Stomach smooth muscle (tissue), 2 donors: ENCODE measurements around the gene CCDC66.

ENCODE experiments used
- H3K27ac ChIP-seq: one replicate; pipeline ENCODE4 v1.7.0; 2013; ENCODE audit warnings: mild to moderate bottlenecking, low read length, inconsistent platforms
- H3K27me3 ChIP-seq, 2 donors: one replicate each; pipeline ENCODE4 v1.7.0; 2013; ENCODE audit warnings: low read length in 2 of 2; ENCODE audit not compliant: insufficient read depth in 2 of 2, control insufficient read depth in 1 of 2
- H3K36me3 ChIP-seq, 2 donors: one replicate each; pipeline ENCODE4 v1.7.0; 2013; ENCODE audit warnings: low read length in 2 of 2; ENCODE audit not compliant: control insufficient read depth in 2 of 2, insufficient read depth in 2 of 2
- H3K4me1 ChIP-seq: one replicate; pipeline ENCODE4 v1.7.0; 2013; ENCODE audit warnings: low read length; ENCODE audit not compliant: control insufficient read depth, insufficient read depth
- H3K4me3 ChIP-seq, 2 donors: one replicate each; pipeline ENCODE4 v1.7.0; 2013; ENCODE audit warnings: low read length in 2 of 2
- H3K9ac ChIP-seq, 2 donors: one replicate each; pipeline ENCODE4 v1.7.0; 2013; ENCODE audit warnings: low read length in 2 of 2, mild to moderate bottlenecking in 1 of 2
- H3K9me3 ChIP-seq, 2 donors: one replicate each; pipeline ENCODE4 v1.7.0; 2013; ENCODE audit warnings: low read length in 2 of 2; ENCODE audit not compliant: control insufficient read depth in 2 of 2
- donor health status: healthy.
- donor health status: Pancreatic carcinoma.

The CCDC66 gene

GRCh38 chr3:56621681-56622080 is 64.7 kb downstream of the CCDC66 start:
- H3K4me3 ChIP-seq, result no peak overlapping the region
- H3K9me3 ChIP-seq, result no peaks in the 10 kb centered on the region
- H3K27me3 ChIP-seq, result no peaks in the 10 kb centered on the region
- H3K4me1 ChIP-seq, result no peaks in the 10 kb centered on the region
- no peak overlapping the region for H3K27ac ChIP-seq
- peaks cover 21 to 34% of the 10 kb centered on the region in 2 donors for H3K36me3 ChIP-seq
- no peak overlapping the region for H3K9ac ChIP-seq

DNA sequence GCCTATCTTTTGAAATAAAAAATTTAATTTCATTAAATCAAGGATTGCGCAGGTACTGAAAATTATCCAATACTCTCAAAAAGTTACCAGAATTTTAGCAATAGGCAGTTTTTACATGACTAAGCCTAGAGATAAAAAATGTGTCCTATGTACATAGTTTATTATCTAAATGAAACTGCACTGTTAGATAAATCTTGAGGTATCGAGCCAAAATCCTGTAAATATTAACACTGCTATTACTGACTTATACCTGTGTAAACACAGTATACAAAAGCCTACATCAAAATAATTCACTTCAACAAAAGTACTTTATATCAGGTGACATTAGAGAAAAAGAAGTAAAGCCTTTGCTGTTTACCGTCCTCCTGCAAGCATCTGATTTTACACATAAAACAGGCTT is 65.4 kb downstream of the CCDC66 start:
- H3K27ac ChIP-seq, result no peak overlapping the region
- no peaks in the 10 kb centered on the region for H3K4me1 ChIP-seq
- H3K27me3 ChIP-seq, result no peaks in the 10 kb centered on the region
- H3K36me3 ChIP-seq, result peaks cover 21 to 36% of the 10 kb centered on the region in 2 donors
- no peak overlapping the region for H3K4me3 ChIP-seq
- no peaks in the 10 kb centered on the region for H3K9me3 ChIP-seq
- H3K9ac ChIP-seq, result no peak overlapping the region

GRCh38 chr3:56624725-56625124 is 67.8 kb downstream of the CCDC66 start:
- peaks cover 17 to 29% of the 10 kb centered on the region in 2 donors for H3K36me3 ChIP-seq
- H3K27me3 ChIP-seq, result no peaks in the 10 kb centered on the region

DNA sequence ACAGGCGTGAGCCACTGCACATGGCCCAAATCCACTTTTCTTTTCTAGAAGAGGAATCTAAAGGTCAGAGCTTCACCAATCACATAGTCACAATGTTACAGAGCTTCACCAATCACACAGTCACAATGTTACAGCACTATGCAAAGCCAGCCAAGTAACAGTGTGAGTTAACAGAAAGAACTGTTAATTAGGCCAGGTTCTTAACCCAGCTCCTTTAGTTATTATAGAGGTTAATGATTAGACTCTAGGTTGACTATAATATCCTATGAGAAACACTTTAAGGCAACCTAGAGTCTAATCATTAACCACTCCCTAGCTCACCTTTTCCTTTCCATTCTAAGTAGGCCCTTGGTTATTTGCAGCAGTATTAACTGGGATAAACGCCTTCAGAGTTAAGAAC is 72.1 kb downstream of the CCDC66 start:
- Histone ChIP-seq H3K27ac (no peak overlapping the region), H3K4me3 (no peak overlapping the region), H3K36me3 (peaks cover 15 to 34% of the 10 kb centered on the region in 2 donors)

More at GRCh38 chr3:56624725-56625124, 67.8 kb downstream of the CCDC66 start:
- Histone ChIP-seq H3K4me3 (no peak overlapping the region), H3K27ac (no peak overlapping the region), H3K9me3 (no peaks in the 10 kb centered on the region), H3K9ac (no peak overlapping the region), H3K4me1 (no peaks in the 10 kb centered on the region)

DNA sequence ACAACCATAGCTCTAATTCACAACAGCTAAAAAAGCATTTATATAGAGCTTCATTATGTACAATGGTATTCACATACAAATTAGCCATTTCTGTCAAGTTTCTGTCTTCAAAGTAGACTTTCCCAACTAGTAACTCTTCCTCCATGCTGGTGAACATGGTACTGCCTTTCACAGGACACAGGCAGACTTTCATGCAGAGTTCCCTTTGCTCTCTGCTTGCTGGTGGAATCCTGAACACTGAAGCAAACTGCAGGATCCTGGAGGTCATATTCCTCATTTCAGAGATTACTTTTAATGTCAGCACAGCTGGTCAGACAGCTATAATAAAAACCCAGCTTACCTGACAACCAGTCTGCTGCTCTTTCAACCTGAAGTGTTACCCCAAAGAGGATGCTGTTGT is 72.5 kb downstream of the CCDC66 start:
- no peak overlapping the region for H3K9ac ChIP-seq
- H3K36me3 ChIP-seq, result peaks cover 14 to 30% of the 10 kb centered on the region in 2 donors
- H3K4me3 ChIP-seq, result no peak overlapping the region
- H3K9me3 ChIP-seq, result no peaks in the 10 kb centered on the region
- H3K27me3 ChIP-seq, result no peaks in the 10 kb centered on the region
- no peaks in the 10 kb centered on the region for H3K4me1 ChIP-seq
- no peak overlapping the region for H3K27ac ChIP-seq

More for the DNA sequence above, 72.1 kb downstream of the CCDC66 start:
- Histone ChIP-seq H3K9ac (no peak overlapping the region), H3K9me3 (no peaks in the 10 kb centered on the region), H3K27me3 (no peaks in the 10 kb centered on the region), H3K4me1 (no peaks in the 10 kb centered on the region)

- Histone ChIP-seq H3K27me3 (no peaks in the 10 kb centered on the region), H3K36me3 (peaks cover 14 to 27% of the 10 kb centered on the region in 2 donors), H3K4me3 (no peak overlapping the region), H3K4me1 (no peaks in the 10 kb centered on the region), H3K9ac (no peak overlapping the region), H3K27ac (no peak overlapping the region), H3K9me3 (no peaks in the 10 kb centered on the region)
These were observed 74.0 kb downstream of the CCDC66 start for GRCh38 chr3:56630966-56631365.

- no peak overlapping the region for H3K27ac ChIP-seq
- no peaks in the 10 kb centered on the region for H3K27me3 ChIP-seq
- H3K4me1 ChIP-seq, result no peaks in the 10 kb centered on the region
- no peak overlapping the region for H3K9ac ChIP-seq
- peaks cover 19 to 21% of the 10 kb centered on the region in 2 donors for H3K36me3 ChIP-seq
- H3K4me3 ChIP-seq, result no peak overlapping the region
- H3K9me3 ChIP-seq, result no peaks in the 10 kb centered on the region
These were observed 76.2 kb downstream of the CCDC66 start for GRCh38 chr3:56633181-56633580.

- H3K9ac ChIP-seq, result no peak overlapping the region
- no peaks in the 10 kb centered on the region for H3K9me3 ChIP-seq
- no peak overlapping the region for H3K27ac ChIP-seq
- H3K36me3 ChIP-seq, result peaks cover 22 to 26% of the 10 kb centered on the region in 2 donors
- no peaks in the 10 kb centered on the region for H3K4me1 ChIP-seq
- no peak overlapping the region for H3K4me3 ChIP-seq
- no peaks in the 10 kb centered on the region for H3K27me3 ChIP-seq
These were observed 76.9 kb downstream of the CCDC66 start for GRCh38 chr3:56633602-56634535.

DNA sequence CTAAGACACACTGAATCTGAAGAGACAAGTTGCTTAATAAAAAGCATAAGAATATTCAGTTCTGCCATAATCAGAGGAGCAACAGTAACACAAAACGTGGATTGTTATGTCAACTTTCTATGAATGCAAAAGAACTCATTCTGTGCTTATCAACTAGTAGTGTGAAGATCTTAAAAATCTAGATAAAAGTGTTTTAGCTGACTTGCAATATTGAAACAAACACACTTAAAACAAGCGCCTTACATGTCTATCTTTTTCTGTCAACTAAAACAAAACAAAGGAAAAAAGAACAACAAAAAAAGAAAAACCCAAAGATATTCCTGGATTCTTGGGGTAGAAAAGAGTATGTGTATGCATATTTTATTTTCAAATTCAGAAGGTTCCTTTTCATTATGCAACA is 88.4 kb downstream of the CCDC66 start:
- no peak overlapping the region for H3K9ac ChIP-seq
- H3K27me3 ChIP-seq, result no peaks in the 10 kb centered on the region
- H3K36me3 ChIP-seq, result peaks cover 20 to 33% of the 10 kb centered on the region in 2 donors
- H3K27ac ChIP-seq, result no peak overlapping the region
- H3K4me1 ChIP-seq, result no peaks in the 10 kb centered on the region
- H3K9me3 ChIP-seq, result no peaks in the 10 kb centered on the region
- no peak overlapping the region for H3K4me3 ChIP-seq

GRCh38 chr3:56654460-56654859 is 97.5 kb downstream of the CCDC66 start:
- no peak overlapping the region for H3K27ac ChIP-seq
- no peaks in the 10 kb centered on the region for H3K27me3 ChIP-seq
- H3K9ac ChIP-seq, result no peak overlapping the region
- H3K9me3 ChIP-seq, result no peaks in the 10 kb centered on the region
- peaks cover 6 to 12% of the 10 kb centered on the region in 2 donors for H3K36me3 ChIP-seq
- no peaks in the 10 kb centered on the region for H3K4me1 ChIP-seq
- no peak overlapping the region for H3K4me3 ChIP-seq

DNA sequence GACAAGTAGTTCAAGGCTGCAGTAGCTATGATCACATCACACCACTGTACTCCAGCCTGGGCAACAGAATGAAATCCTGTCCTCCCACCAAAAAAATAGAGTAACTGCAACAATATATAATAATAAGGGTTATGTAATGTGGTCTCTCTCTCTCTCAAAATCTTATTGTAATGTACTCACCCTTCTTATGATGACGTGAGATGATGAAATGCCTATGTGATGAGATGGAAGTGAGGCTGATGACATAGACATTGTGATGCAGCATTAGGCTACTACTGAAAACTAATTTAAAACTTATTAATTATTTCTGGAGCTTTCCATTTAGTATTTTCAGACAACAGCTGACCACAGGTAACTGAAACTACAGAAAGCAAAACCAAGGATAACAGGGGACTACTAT is 98.7 kb downstream of the CCDC66 start:
- Histone ChIP-seq H3K9ac (no peak overlapping the region), H3K36me3 (peaks cover 18 to 21% of the 10 kb centered on the region in 2 donors), H3K27ac (no peak overlapping the region), H3K9me3 (no peaks in the 10 kb centered on the region), H3K4me1 (no peaks in the 10 kb centered on the region), H3K4me3 (no peak overlapping the region), H3K27me3 (no peaks in the 10 kb centered on the region)
